Osteoblast (primary cell): ENCODE results near the gene KATNIP. TPM values are rescaled to one million over a fixed set of nuclear protein-coding genes. Genes with fewer than 3 reads are reported as not detected.

Source experiments
- DNase-seq: peaks from one replicate; pipeline ENCODE4 v3.0.0; 2011; ENCODE audit warnings: low spot score, mixed read lengths; ENCODE audit not compliant: insufficient read length; ENCODE audit errors: missing footprints
- H2AFZ ChIP-seq: 2 replicates; pipeline ENCODE4 v1.6.0; 2011; ENCODE audit warnings: mild to moderate bottlenecking, low read length
- H3K27ac ChIP-seq: 2 replicates; pipeline ENCODE4 v1.5.1; 2011; ENCODE audit warnings: mild to moderate bottlenecking, low read depth, low read length, moderate library complexity
- H3K27me3 ChIP-seq: 2 replicates; pipeline ENCODE4 v1.6.0; 2012; ENCODE audit warnings: mild to moderate bottlenecking, control low read depth, inconsistent platforms, low read length, moderate library complexity; ENCODE audit not compliant: insufficient read depth
- H3K36me3 ChIP-seq: 2 replicates; pipeline ENCODE4 v1.5.1; 2011; ENCODE audit warnings: mild to moderate bottlenecking, low read length, control low read depth, moderate library complexity; ENCODE audit not compliant: insufficient read depth
- H3K4me1 ChIP-seq: 2 replicates; pipeline ENCODE4 v1.5.1; 2011; ENCODE audit warnings: mild to moderate bottlenecking, low read length, control low read depth, moderate library complexity; ENCODE audit not compliant: insufficient read depth
- H3K4me2 ChIP-seq: 2 replicates; pipeline ENCODE4 v1.6.0; 2011; ENCODE audit warnings: mild to moderate bottlenecking, low read length; ENCODE audit not compliant: insufficient read depth
- H3K4me3 ChIP-seq: fragments of 200-600 bp; sonication (generic); 3 replicates; pipeline ENCODE4 v1.5.1; 2012; ENCODE audit warnings: mild to moderate bottlenecking, low read length, inconsistent platforms; ENCODE audit not compliant: insufficient read depth
- H3K79me2 ChIP-seq: 2 replicates; pipeline ENCODE4 v1.6.0; 2012; ENCODE audit warnings: mild to moderate bottlenecking, low read length, control low read depth, inconsistent platforms; ENCODE audit not compliant: insufficient read depth
- H3K9me3 ChIP-seq: 2 replicates; pipeline ENCODE4 v1.5.1; 2011; ENCODE audit warnings: low read depth, low read length, control low read depth
- H4K20me1 ChIP-seq: 2 replicates; pipeline ENCODE4 v1.6.0; 2012; ENCODE audit warnings: mild to moderate bottlenecking, low read length, control low read depth; ENCODE audit not compliant: insufficient read depth
- total RNA-seq: library from RNA; depleted of rRNA; stranded (reverse); fragments of >200 nt; gene quantifications from 2 replicates; pipeline ENCODE4 v1.2.3, GENCODE V29; 2012
- TF ChIP-seq, protein P1 (sequence below): IDR thresholded peaks from 2 replicates; pipeline ENCODE4 v1.5.1; 2011; ENCODE audit warnings: mild to moderate bottlenecking, low read depth, low read length, moderate library complexity; ENCODE audit errors: extremely low read depth

KATNIP gene
- total RNA-seq, 1 donor: 30.8 TPM

DNA sequence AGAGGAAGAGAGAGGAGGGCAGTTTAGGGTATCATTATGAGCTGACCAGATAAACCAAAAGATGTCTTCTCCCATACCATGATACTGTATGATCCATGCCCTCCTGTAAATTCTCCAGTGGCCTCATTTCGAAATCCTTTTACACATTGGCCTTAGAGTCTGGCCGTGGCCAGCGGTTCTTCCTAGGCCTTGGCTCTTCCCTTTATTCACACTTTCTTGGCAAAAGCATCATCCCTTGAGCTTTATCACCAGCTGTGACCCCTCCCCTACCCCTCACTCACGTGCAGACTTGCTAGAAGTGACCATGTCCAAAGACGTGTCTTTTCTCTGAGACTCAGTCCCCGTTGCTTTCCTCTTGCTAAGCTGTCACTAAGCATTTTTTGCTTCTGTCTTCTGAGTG is 22.8 kb downstream of the KATNIP start:
- Histone ChIP-seq H3K79me2 (peaks cover 12% of the 10 kb centered on the region), H3K4me2 (peak overlapping the region; percentile 13), H4K20me1 (no peaks in the 10 kb centered on the region), H2AFZ (peak overlapping the region; percentile 64), H3K27me3 (no peaks in the 10 kb centered on the region), H3K27ac (peak overlapping the region; percentile 42), H3K36me3 (peaks cover 3% of the 10 kb centered on the region), H3K4me3 (no peak overlapping the region), H3K4me1 (peaks cover 16% of the 10 kb centered on the region), H3K9me3 (no peaks in the 10 kb centered on the region)
- TF ChIP-seq, protein P1, sequence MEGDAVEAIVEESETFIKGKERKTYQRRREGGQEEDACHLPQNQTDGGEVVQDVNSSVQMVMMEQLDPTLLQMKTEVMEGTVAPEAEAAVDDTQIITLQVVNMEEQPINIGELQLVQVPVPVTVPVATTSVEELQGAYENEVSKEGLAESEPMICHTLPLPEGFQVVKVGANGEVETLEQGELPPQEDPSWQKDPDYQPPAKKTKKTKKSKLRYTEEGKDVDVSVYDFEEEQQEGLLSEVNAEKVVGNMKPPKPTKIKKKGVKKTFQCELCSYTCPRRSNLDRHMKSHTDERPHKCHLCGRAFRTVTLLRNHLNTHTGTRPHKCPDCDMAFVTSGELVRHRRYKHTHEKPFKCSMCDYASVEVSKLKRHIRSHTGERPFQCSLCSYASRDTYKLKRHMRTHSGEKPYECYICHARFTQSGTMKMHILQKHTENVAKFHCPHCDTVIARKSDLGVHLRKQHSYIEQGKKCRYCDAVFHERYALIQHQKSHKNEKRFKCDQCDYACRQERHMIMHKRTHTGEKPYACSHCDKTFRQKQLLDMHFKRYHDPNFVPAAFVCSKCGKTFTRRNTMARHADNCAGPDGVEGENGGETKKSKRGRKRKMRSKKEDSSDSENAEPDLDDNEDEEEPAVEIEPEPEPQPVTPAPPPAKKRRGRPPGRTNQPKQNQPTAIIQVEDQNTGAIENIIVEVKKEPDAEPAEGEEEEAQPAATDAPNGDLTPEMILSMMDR: no peak
- no peak for DNase-seq

DNA sequence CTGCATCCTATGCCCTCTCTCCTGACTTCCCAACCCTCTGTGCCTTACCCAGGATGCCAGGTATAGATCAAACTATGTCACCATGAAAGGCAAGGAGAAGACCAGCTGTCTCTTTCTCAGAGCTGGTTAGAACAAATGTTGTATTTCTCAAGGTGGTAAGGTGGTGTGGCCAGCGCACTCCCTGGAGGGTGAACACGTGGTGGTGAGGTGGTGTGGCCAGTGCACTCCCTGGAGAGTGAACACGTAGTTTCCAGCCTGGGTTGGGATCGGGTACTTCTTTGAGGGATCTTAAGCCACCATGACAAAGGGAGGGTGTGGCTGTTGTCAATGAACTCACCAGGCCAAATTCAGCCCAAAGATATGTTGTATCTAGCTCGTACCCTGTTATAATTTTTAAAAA is 26.8 kb downstream of the KATNIP start:
- Histone ChIP-seq H3K36me3 (peaks cover 3% of the 10 kb centered on the region), H3K4me3 (no peak overlapping the region), H3K4me2 (no peak overlapping the region), H3K79me2 (no peaks in the 10 kb centered on the region), H3K4me1 (peaks cover 31% of the 10 kb centered on the region), H3K27me3 (no peaks in the 10 kb centered on the region), H4K20me1 (no peaks in the 10 kb centered on the region), H3K9me3 (no peaks in the 10 kb centered on the region), H3K27ac (no peak overlapping the region), H2AFZ (no peak overlapping the region)
- TF ChIP-seq, protein P1: no peak
- no peak for DNase-seq

DNA sequence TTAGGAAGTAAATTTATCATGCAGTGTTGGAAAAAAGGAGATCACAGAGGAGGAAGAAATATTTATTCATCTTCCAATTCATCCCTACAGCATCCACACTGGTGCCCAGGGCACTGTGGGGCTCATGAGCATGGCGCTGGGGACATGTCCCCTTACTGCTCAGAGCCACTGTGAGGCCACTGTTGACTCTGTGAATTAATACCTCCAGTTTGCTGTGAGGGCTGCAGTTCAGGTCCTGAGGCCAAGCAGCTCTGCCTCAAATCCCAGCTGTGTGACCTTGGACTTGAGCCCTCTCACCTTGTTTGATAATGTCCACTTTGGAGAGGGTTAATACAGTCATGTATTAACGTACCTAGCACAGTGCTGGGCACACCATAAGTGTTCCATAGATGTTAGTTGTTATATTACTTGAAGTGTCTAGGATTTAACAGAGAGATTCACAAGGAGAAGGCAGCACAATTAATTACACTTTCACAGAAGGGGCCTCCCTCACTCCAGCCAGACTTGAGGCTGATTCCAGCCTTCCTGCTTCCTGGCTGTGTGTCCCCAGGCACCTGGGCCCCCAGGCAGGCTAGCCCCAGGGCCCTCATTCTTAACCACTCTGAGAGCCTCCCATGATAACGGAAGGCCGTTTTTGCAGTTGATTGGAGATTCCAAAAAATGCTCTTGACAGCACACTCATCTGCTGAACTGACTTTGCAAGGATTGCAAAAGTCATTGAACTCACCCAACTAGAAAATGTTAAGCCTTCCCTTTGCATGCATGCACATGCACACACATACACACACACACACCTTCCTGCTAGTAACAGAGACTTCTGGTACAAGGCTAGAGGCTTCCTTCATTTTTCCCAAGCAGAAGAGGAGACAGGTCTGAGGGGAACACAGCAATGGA is 29.4 kb downstream of the KATNIP start:
- Histone ChIP-seq H3K79me2 (no peaks in the 10 kb centered on the region), H3K4me3 (no peak overlapping the region), H3K27ac (peak overlapping the region; percentile 13), H3K4me1 (peaks cover 20% of the 10 kb centered on the region), H3K9me3 (no peaks in the 10 kb centered on the region), H3K27me3 (no peaks in the 10 kb centered on the region), H3K36me3 (no peaks in the 10 kb centered on the region), H2AFZ (no peak overlapping the region), H4K20me1 (no peaks in the 10 kb centered on the region), H3K4me2 (peak overlapping the region; percentile 53)
- no peak for DNase-seq
- TF ChIP-seq, protein P1: no peak

- H4K20me1 ChIP-seq: no peaks in the 10 kb centered on the region
- no peak overlapping the region for H3K27ac ChIP-seq
Observed at GRCh38 chr16:27582883-27583282, 32.9 kb downstream of the KATNIP start.

More at GRCh38 chr16:27582883-27583282, 32.9 kb downstream of the KATNIP start:
- peaks cover 20% of the 10 kb centered on the region for H3K4me1 ChIP-seq
- H3K9me3 ChIP-seq: no peaks in the 10 kb centered on the region
- no peak overlapping the region for H3K4me3 ChIP-seq
- TF ChIP-seq, protein P1: no peak
- no peaks in the 10 kb centered on the region for H3K36me3 ChIP-seq
- H3K27me3 ChIP-seq: no peaks in the 10 kb centered on the region
- H2AFZ ChIP-seq: no peak overlapping the region
- no peak overlapping the region for H3K4me2 ChIP-seq
- no peak for DNase-seq
- no peaks in the 10 kb centered on the region for H3K79me2 ChIP-seq
